Hepatic stellate cell (primary cell): ENCODE measurements around the gene TARS3.

Experiments used
- DNase-seq: peaks from one replicate; pipeline ENCODE4 v3.0.0; 2011; ENCODE audit warnings: low spot score

TARS3 gene

DNA sequence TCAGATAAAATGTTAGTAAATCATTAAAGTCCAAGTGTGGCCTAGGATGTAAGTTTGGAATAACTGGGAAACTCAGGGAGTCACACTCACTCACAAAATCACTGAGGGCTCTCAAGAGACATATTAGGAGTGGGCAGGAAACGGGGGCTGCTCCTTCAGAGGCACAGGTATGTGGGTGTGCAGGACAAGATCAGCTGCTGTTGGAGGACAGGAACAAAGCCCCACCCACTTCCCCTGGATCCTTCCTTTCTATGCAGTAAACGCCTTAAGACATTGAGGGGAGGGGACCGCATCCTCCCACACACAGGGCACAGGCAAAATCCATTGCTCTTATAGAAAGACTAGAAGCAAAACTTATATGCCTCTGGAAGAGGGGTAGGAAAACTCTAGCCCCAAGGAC is 102.3 kb downstream of the TARS3 start:
- no peak for DNase-seq

DNA sequence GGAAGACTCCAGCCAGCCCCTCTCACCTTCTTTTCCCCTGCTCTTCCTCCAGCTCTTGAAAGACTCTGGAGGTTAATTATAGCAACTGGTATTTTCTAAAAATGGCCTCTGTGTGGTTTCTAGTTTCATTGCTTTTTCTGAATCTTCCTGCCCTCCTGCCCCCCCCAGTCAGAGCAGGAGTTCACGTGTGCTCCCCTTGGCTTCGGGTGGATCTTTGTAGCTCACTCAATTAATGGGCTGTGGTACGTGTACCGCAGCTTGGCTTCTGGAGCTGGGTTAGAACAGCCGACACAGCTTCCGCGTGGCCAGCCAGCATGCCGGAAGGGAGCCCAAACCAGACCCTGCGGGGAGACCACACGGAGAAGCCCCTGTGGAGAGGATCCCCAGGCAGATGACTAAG is 103.6 kb downstream of the TARS3 start:
- no peak for DNase-seq

GRCh38 chr15:101619615-101619865 is 104.7 kb downstream of the TARS3 start:
- DNase-seq, result no peak

GRCh38 chr15:101618851-101619614 is 105.2 kb downstream of the TARS3 start:
- no peak for DNase-seq

DNA sequence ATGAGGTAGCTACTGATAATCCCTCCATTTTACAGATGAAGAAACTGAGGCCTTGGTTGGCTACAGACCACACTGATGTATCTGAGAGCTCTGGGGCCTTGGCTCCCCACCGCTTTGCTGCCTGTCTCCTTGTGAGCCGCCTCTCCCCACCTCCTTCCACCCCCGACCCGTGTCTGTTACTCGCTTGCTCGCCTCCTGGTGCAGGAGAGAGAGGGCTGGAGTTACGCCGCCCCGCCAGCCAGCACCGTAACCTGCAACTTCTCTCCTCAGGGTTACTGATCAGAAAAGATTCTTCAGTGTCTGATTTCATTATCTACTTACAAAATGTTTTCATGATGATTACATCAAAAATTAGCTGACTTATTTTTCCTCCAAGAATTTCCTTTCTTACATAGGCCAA is 106.2 kb downstream of the TARS3 start:
- no peak for DNase-seq

DNA sequence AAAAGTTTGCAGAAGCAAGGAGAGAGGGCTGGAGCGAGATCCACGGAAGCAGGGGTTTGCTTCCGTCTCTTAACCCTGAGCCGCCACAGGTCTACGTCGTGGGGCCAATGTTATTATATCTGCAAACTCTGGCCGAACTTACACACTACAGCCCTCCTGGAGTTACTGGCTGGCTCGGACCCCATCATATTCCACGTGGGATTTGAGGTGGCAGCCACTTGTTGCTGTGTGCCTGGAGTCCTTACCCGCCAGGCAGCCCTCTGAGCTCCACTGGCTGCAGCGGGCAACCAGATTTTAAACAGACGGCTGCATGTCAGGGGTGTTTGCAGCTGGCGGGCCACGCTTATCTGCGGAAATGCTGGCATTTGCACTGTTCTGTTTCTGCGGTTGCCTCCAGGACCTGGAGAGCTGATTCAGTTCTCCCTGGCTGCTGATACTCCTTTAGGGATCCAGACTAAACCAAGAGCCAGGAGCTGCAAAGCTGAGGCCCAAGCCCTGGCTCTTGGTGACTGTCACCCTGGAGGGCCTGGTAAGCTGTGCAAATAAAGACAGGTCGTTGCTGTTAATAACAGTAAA is 106.8 kb downstream of the TARS3 start:
- no peak for DNase-seq

DNA sequence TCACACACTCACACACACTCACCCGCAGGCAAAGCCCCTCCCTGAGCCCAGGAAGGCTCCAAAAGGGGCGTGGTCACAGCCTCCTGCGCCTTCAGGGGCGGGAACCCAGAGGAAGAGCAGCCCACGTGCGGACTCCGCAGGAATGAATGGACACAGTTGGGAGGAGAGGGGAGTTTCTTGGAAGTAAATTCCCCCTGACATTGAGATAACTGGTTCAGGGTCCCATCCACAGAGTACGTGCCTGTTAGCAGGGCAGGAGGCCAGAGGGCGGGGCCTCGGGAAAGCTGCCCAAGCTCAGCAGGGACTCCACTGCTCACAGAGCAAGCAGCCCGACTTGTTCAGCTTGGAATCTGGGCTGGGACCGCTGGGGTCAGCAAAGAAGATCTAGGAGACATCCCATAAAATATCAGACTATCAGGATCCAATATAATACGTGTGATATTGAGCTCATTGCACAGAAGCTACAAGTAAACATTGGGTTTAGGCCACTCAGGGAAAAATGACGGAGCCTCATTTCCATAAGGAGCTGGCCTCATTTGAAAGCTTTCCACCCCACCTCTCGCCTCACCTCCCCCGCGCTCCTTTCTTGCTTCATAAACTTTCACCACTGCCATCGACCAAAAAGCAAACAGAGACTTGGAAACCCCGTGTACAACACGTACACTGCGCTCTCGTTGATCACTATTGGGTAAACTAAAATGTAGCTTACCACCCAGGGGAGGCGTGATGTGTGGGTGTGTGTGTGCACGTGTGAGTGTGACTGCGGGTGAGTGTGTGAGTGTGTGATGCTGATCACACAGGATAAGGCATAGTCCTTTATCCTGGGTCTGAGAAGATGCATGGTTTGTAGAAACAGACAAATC is 108.1 kb downstream of the TARS3 start:
- peak; percentile 28 for DNase-seq

- DNase-seq, result no peak
Measured at GRCh38 chr15:101615414-101615985, 108.8 kb downstream of the TARS3 start.

DNA sequence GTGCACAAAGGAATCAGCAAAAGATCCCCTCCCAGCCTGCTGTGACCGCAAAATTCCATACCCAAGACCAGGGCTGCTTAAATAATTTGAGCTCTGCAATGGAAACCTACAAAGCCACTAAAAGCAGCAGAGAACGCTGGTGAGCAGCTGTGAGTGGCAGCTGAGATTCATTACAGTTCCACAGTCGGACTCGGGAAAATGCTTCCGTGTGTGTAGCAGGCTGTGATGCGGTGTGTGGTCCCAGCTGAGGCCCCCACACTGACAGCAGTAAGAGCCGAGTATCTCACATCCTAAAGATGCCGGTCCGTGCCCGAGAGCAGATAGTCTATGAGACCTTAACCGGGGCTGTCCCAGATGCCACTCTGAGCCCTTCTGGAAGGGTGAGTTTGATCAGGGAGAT is 109.5 kb downstream of the TARS3 start:
- no peak for DNase-seq

DNA sequence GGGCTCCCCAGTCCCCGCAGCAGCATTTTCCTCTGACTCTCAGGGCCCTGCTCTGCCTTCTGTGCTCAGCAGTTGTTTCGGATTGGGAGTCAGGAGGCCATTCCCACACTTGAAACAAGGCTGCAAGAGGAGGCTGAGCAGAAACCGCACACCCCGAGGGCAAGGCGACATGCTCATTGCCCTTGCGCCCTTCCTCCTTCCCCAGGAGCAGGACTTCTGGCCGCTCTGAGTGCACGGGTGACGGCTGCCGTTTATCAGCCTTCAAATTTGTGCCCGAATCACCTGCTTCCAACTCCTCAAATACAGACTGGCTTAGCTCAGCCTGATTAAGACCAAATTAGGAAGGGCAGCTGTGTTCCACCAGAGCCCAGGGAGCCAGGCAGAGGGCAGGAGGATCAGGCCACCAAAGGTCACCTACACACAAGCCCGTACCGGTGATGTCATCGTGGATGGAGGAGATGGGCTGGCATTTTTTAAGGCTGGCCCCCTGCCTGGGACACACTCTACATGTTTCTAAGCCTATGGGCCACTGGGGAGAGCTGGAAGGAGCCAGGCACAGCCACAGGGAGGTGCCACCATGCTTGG is 110.2 kb downstream of the TARS3 start:
- DNase-seq, result no peak

DNA sequence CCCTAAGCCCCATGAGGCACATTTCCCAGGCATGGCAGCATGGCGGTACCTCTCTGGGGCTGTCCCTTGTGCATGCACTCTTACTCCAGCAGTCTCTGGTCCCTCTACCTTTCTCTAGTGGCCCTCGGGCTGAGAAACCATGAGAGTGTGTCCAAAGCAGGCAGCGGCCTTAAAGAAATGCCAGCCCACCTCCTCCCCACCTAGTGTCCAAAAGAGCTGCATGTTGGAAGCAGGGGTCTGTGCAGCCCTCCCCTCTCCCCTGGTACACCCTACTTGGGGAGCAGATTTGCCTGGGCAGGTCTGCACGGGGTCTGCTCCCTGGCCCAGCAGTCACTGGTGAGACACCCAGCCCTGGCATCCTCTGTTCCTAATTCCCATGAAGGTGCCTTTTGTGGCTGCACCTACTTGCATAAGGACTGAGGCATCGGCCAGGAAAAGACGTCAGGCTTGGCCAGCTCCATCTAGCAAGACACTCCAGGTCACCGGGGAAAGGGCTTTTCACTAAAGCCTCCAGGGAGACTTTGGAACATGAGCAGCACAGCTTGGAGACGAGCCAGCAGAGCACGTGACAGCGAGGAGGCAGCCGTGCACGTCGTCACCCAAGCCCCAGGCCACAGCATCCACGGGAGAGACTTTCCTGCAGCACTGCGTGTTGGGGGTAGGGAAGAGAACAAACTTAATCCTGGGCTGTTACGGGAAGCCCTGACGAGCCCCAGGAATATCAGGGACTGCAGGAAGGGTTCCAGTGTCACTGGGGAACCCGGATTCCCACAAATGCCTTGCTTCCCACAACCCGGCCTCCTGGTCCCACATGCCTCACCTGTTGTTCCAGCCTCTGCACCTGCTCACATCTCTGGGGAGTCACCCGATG is 110.9 kb downstream of the TARS3 start:
- peak; percentile 35 for DNase-seq

GRCh38 chr15:101612676-101613075 is 111.6 kb downstream of the TARS3 start:
- DNase-seq, result no peak

GRCh38 chr15:101611580-101612299 is 112.5 kb downstream of the TARS3 start:
- no peak for DNase-seq

- no peak for DNase-seq
Measured at GRCh38 chr15:101611007-101611406, 113.3 kb downstream of the TARS3 start.

DNA sequence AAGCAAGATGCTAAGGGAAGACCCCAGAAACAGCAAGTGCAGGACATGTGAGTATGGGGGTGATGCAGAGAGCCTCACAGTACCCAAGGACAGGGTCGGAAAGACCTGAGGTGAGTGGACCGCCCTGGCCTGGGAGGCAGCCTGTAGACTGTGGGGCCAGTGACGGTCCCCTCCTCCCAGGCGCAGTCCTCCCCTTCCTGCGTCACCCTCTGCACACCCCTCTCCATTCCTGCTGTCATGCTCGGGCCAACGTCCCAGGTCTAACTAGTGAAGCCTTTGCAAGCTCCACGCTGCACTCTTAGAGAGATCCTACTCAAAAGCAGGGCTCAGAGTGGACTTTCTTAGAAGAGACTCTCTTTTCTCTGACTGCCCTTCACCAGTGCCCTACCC is 113.7 kb downstream of the TARS3 start:
- DNase-seq, result no peak

DNA sequence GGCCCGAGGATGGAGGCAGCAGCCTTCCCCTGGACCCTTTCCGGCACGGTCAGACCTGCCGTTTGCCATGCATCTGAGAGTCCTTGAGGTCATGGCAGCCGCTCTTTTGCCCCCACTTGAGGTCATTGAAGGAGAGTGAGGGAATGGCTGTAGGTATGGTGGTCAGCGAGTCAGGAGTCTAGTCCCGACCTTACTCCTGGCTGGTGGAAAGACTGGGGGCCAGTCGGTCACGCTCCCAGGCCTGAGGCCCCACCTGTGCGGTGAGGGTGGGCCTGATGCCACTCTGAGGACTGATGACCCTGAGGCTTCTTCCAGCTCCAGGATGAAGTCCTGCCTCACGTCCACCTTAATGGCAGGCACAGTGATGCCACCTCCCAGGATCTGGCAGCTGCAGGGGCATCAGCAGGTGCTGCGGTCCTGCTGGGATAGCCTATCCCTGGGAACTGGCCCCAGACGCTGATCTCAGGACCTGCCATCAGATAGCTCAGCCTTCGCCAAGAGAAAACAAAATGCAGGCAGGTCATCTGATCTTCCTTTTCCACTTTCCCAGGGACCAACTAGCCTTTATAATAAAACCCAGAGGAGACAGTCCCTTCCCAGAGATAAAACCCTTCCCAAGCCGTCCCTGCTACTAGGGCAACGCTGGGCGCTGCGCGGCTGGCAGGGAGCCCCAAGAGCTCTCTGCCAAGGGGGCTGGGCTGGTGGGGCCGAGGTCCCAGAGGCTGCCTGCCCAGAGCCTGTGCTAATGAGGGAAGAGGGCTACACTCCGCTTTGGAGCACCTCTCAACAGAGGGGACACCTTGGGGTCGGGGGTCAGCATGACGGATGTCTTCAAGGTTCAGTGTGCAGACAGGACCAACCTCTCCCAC is 114.3 kb downstream of the TARS3 start:
- DNase-seq, result no peak

DNA sequence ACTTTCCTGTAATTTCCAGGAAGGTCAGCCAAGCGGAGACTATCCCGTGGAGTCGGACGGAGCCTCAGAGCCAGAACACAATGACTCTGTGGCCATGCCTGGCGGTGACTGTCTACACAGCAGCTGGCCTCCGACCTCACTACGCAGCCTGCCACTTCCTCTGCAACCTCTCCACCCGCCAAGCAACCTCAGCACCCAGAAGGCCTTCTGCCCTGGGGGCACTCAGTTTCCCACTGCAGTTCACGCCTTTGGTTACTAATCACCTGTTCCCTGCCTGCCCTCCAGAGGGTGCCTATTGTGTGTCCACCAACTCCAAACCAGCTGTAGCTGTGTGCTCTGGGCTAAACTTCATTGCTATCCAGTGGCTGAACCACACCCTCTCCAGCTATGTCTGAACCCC is 116.1 kb downstream of the TARS3 start:
- no peak for DNase-seq

- DNase-seq, result no peak
Measured at GRCh38 chr15:101607108-101607507, 117.2 kb downstream of the TARS3 start.

- DNase-seq, result no peak
Measured at GRCh38 chr15:101604124-101604874, 120.0 kb downstream of the TARS3 start.
